HCT116 (cell line): ENCODE measurements around the gene KIF18A. TPM values are rescaled to one million over a fixed set of nuclear protein-coding genes. Genes with fewer than 3 reads are reported as not detected.

ENCODE experiments used
- ATAC-seq: fragments of 200-7000 bp; cut with Tn5 transposase; 2 replicates; pipeline ENCODE4 v1.9.1; 2020; ENCODE audit warnings: mild to moderate bottlenecking, moderate library complexity
- BruUV-seq: library from RNA; stranded (reverse); fragments of 400-500 nt; replicated peaks from 2 replicates; lab custom pipeline; 2021; lab: Mats Ljungman, UMichigan
- CTCF ChIA-PET: fragments of 300-600 bp; sonication (Branson Sonifier 250); formaldehyde crosslinking; loops from one replicate; lab custom pipeline; 2021; ENCODE audit warnings: antibody characterized with exemption; lab: Charles Lee
- POLR2A ChIA-PET: fragments of 300-600, 350-600 bp; sonication (Branson Sonifier 250); formaldehyde crosslinking; loops from one replicate; lab custom pipeline; 2021; ENCODE audit warnings: antibody characterized with exemption; lab: Charles Lee
- RAD21 ChIA-PET, 2 experiments: fragments of 300-600 bp; sonication (Branson Sonifier 250); formaldehyde crosslinking; loops; one replicate each; lab custom pipeline; 2023; ENCODE audit warnings: low total read pairs in 2 of 2; ENCODE audit not compliant: uncharacterized antibody in 2 of 2, unreplicated experiment in 2 of 2, low non-redundant PET in 1 of 2; lab: Charles Lee
- DNase-seq: peaks from one replicate; pipeline ENCODE4 v3.0.0-alpha.2; 2010; ENCODE audit warnings: low read depth, low spot score
- H2AFZ ChIP-seq: fragments of 200-600 bp; shearing (Covaris generic), sonication (generic); 2 replicates; pipeline ENCODE4 v1.6.1; 2017; ENCODE audit warnings: low read depth, mixed run types, mixed read lengths, antibody characterized with exemption, low read length; ENCODE audit not compliant: poor library complexity, severe bottlenecking
- H3K27ac ChIP-seq: 2 replicates; pipeline ENCODE4 v1.5.1; 2012; ENCODE audit warnings: low read depth, low read length
- H3K27me3 ChIP-seq: fragments of 200-600 bp; sonication (generic); 2 replicates; pipeline ENCODE4 v1.6.1; 2016; ENCODE audit warnings: mixed run types, low read length, mixed read lengths; ENCODE audit not compliant: insufficient read depth
- H3K36me3 ChIP-seq, 2 experiments: fragments of 200-500 bp in 1 of 2; fragments of 200-600 bp in 1 of 2; sonication (Bioruptor generic) in 1 of 2; sonication (generic) in 1 of 2; 2 replicates each; pipeline versions ENCODE4 v1.5.1 to v1.6.1; 2014 to 2016; ENCODE audit warnings: low read length in 2 of 2, inconsistent platforms in 1 of 2, mixed read lengths in 1 of 2, mixed run types in 1 of 2; ENCODE audit not compliant: insufficient read depth in 2 of 2, control insufficient read depth in 1 of 2
- H3K4me1 ChIP-seq, 2 experiments: fragments of 200-600 bp in 1 of 2; sonication (generic) in 1 of 2; 2 replicates each; pipeline versions ENCODE4 v1.5.1 to v1.6.1; 2012 to 2017; ENCODE audit warnings: low read length in 2 of 2, inconsistent platforms in 1 of 2, mild to moderate bottlenecking in 1 of 2, mixed read lengths in 1 of 2, mixed run types in 1 of 2, moderate library complexity in 1 of 2; ENCODE audit not compliant: insufficient read depth in 2 of 2, control insufficient read depth in 1 of 2
- H3K4me2 ChIP-seq: fragments of 200-600 bp; sonication (generic); 2 replicates; pipeline ENCODE4 v1.6.1; 2017; ENCODE audit warnings: mixed run types, low read length, mixed read lengths
- H3K4me3 ChIP-seq, 2 experiments: fragments of 200-600 bp in 1 of 2; sonication (generic) in 1 of 2; replicated peaks in 1 of 2; 2 replicates each; pipeline ENCODE4 v1.5.1; 2011 to 2016; ENCODE audit warnings: low read length in 2 of 2, control low read depth in 1 of 2, low read depth in 1 of 2, mild to moderate bottlenecking in 1 of 2, mixed read lengths in 1 of 2, mixed run types in 1 of 2
- H3K79me2 ChIP-seq: fragments of 200-600 bp; sonication (generic); 2 replicates; pipeline ENCODE4 v1.6.1; 2017; ENCODE audit warnings: mild to moderate bottlenecking, mixed run types, low read length, moderate library complexity, mixed read lengths; ENCODE audit not compliant: insufficient read depth
- H3K9ac ChIP-seq: fragments of 200-600 bp; sonication (generic); 2 replicates; pipeline ENCODE4 v1.6.1; 2016; ENCODE audit warnings: low read length, mixed read lengths
- H3K9me2 ChIP-seq: fragments of 200-600 bp; sonication (generic), shearing (Covaris generic); 2 replicates; pipeline ENCODE4 v1.6.1; 2017; ENCODE audit warnings: mixed run types, mild to moderate bottlenecking, moderate library complexity; ENCODE audit not compliant: insufficient read depth
- H3K9me3 ChIP-seq, 2 experiments: fragments of 200-500 bp in 1 of 2; fragments of 200-600 bp in 1 of 2; sonication (Bioruptor generic) in 1 of 2; sonication (generic) in 1 of 2; 2 replicates each; pipeline ENCODE4 v1.6.1; 2014 to 2017; ENCODE audit warnings: low read length in 2 of 2, mixed read lengths in 2 of 2, inconsistent platforms in 1 of 2, low read depth in 1 of 2, mild to moderate bottlenecking in 1 of 2, mixed run types in 1 of 2, moderate library complexity in 1 of 2; ENCODE audit not compliant: control insufficient read depth in 1 of 2, insufficient read depth in 1 of 2
- H4K20me1 ChIP-seq: fragments of 200-600 bp; sonication (generic), shearing (Covaris generic); 2 replicates; pipeline ENCODE4 v1.6.1; 2017; ENCODE audit warnings: mixed run types, mild to moderate bottlenecking, moderate library complexity; ENCODE audit not compliant: insufficient read depth
- CEBPB ChIP-seq: IDR thresholded peaks from 2 replicates; pipeline ENCODE4 v1.6.1; 2012; ENCODE audit warnings: low read depth
- EGR1 ChIP-seq: IDR thresholded peaks from 2 replicates; pipeline ENCODE4 v1.6.1; 2012; ENCODE audit warnings: low read depth
- ELF1 ChIP-seq: IDR thresholded peaks from 2 replicates; pipeline ENCODE4 v1.6.1; 2012; ENCODE audit warnings: low read depth, borderline replicate concordance
- EZH2phosphoT487 ChIP-seq: fragments of 200-600 bp; IDR thresholded peaks from 2 replicates; pipeline ENCODE4 v1.6.1; 2018; ENCODE audit warnings: antibody characterized with exemption, borderline replicate concordance
- JUND ChIP-seq: IDR thresholded peaks from 2 replicates; pipeline ENCODE4 v1.6.1; 2012
- POLR2A ChIP-seq: IDR thresholded peaks from 2 replicates; pipeline ENCODE4 v1.7.0; 2011; ENCODE audit warnings: borderline replicate concordance; ENCODE audit not compliant: insufficient read depth, insufficient read length; ENCODE audit errors: extremely low read depth
- POLR2AphosphoS5 ChIP-seq: IDR thresholded peaks from 2 replicates; pipeline ENCODE4 v1.6.1; 2011; ENCODE audit warnings: mild to moderate bottlenecking, low read depth, low read length, moderate library complexity
- RAD21 ChIP-seq: IDR thresholded peaks from 2 replicates; pipeline ENCODE4 v1.6.1; 2012; ENCODE audit warnings: low read depth, mild to moderate bottlenecking
- SIN3A ChIP-seq: IDR thresholded peaks from 2 replicates; pipeline ENCODE4 v1.6.1; 2012; ENCODE audit warnings: low read depth
- SP1 ChIP-seq: IDR thresholded peaks from 2 replicates; pipeline ENCODE4 v1.6.1; 2012; ENCODE audit warnings: low read depth
- TCF7L2 ChIP-seq: IDR thresholded peaks from 2 replicates; pipeline ENCODE4 v1.7.0; 2011; ENCODE audit warnings: borderline replicate concordance, inconsistent platforms; ENCODE audit not compliant: insufficient read depth, insufficient read length; ENCODE audit errors: extremely low read depth
- YY1 ChIP-seq: IDR thresholded peaks from 2 replicates; pipeline ENCODE4 v1.6.1; 2011; ENCODE audit warnings: low read length, low read depth, moderate library complexity, mild to moderate bottlenecking; ENCODE audit not compliant: insufficient replicate concordance; ENCODE audit errors: extremely low read depth
- ZFX ChIP-seq: fragments of 450-650 bp; IDR thresholded peaks from 2 replicates; pipeline ENCODE4 v1.6.1; 2017
- intact Hi-C: fragments of 100-400 bp; cut with micrococcal nuclease; formaldehyde crosslinking; loops from 2 replicates; pipeline ENCODE4 v1.10.0; 2022
- total RNA-seq: library from RNA; stranded (reverse); gene quantifications from one replicate; pipeline ENCODE4 v1.2.1, GENCODE V29; 2021; ENCODE audit not compliant: unreplicated experiment
- TF ChIP-seq, protein P1 (sequence below), 3 experiments: fragments of 200-600 bp in 1 of 3; sonication (generic) in 1 of 3; IDR thresholded peaks in 2 of 3; conservative IDR thresholded peaks in 1 of 3; 2 replicates each; pipeline ENCODE4 v1.5.1; 2012 to 2017; ENCODE audit warnings: low read depth in 2 of 3, low read length in 2 of 3, antibody characterized with exemption in 1 of 3, borderline replicate concordance in 1 of 3, control low read depth in 1 of 3, mild to moderate bottlenecking in 1 of 3, mixed read lengths in 1 of 3, mixed run types in 1 of 3, moderate library complexity in 1 of 3; ENCODE audit not compliant: insufficient read depth in 1 of 3
- TF ChIP-seq, protein P2 (sequence below): IDR thresholded peaks from 2 replicates; pipeline ENCODE4 v1.6.1; 2012
- TF ChIP-seq, protein P3 (sequence below): IDR thresholded peaks from 2 replicates; pipeline ENCODE4 v1.6.1; 2012

The KIF18A gene
- total RNA-seq, 1 experiment from 2014 or later, result 50.7 TPM

DNA sequence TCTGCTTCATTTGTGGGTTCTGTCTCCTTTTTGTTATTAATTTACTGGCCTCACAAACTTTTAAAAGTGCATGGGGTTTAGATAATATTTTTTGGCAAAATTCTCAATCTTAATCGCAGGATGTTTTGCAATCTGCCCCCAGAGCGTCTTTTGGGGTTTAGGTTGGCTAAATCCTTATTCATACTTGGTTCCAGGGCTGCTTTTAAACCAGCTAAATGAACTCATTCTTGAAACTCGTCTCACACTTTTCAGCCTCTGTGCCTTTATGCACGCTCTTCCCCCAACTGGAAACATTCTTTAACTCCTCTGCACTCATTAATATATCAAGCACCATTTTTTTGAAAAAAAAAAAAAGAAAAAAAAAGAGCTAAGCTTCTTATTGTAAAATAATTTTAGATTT, 131.7 kb downstream of the KIF18A start (continued):
- TF ChIP-seq, protein P1, sequence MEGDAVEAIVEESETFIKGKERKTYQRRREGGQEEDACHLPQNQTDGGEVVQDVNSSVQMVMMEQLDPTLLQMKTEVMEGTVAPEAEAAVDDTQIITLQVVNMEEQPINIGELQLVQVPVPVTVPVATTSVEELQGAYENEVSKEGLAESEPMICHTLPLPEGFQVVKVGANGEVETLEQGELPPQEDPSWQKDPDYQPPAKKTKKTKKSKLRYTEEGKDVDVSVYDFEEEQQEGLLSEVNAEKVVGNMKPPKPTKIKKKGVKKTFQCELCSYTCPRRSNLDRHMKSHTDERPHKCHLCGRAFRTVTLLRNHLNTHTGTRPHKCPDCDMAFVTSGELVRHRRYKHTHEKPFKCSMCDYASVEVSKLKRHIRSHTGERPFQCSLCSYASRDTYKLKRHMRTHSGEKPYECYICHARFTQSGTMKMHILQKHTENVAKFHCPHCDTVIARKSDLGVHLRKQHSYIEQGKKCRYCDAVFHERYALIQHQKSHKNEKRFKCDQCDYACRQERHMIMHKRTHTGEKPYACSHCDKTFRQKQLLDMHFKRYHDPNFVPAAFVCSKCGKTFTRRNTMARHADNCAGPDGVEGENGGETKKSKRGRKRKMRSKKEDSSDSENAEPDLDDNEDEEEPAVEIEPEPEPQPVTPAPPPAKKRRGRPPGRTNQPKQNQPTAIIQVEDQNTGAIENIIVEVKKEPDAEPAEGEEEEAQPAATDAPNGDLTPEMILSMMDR (IDR thresholded peaks at IDR 0.05 in 2 of 3, conservative IDR thresholded peaks at IDR 0.05 in 1 of 3; ENCODE audit: borderline replicate concordance in 1 of 3, insufficient read depth in 1 of 3, low read depth in 2 of 3, low read length in 2 of 3), result no peak
- TF ChIP-seq YY1, result no peak
- TF ChIP-seq ZFX, result no peak
- no peak for TF ChIP-seq EGR1
- no peak for TF ChIP-seq CEBPB
- TF ChIP-seq RAD21, result no peak
- TF ChIP-seq POLR2AphosphoS5, result no peak

DNA sequence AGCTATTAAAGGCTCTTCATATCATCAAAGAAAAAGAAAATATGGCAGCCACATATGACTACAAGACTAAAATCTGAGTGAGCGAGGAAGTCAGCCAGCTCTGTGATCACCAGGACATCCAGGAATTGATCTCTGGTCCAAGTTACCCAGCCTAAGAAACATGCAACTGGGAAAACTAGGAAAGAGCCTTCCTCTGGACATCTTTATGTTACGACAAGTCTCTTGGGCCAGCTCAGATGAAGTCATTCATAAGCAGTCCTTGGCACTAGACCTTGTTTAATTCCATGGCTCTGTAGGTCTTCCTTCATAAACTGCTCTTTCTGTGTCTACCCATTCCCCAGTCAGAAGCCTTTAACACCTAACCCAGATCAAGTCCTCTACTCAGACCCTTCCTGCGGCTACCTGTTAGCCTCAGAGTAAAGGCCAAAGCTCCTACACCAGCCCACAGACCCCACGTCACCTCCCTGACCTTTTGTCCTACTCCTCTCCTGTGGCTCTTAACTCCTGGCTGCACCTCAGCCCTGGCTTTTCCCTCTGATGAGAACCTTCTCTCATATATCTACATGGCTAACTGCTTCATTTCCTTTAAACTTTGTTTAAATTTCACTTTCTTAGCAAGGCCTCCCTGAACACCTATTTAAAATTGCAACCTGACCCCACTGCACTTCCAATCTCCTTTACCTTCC, 134.0 kb downstream of the KIF18A start:
- no TSS peak for BruUV-seq
- H3K4me1 ChIP-seq, result peaks cover 7 to 12% of the 10 kb centered on the region in 2 experiments
- CTCF ChIA-PET, result no interaction called here
- no peaks in the 10 kb centered on the region for H3K27me3 ChIP-seq
- no peak for DNase-seq
- RAD21 ChIA-PET, result no interaction called here
- H3K79me2 ChIP-seq, result no peaks in the 10 kb centered on the region
- no peaks in the 10 kb centered on the region for H3K36me3 ChIP-seq
- no peaks in the 10 kb centered on the region for H4K20me1 ChIP-seq
- H3K9me3 ChIP-seq, result no peaks in the 10 kb centered on the region
- no peak overlapping the region for H3K27ac ChIP-seq
- no peaks in the 10 kb centered on the region for H3K9me2 ChIP-seq
- H2AFZ ChIP-seq, result no peak overlapping the region
- TF ChIP-seq POLR2AphosphoS5 (no peak), SIN3A (no peak), EZH2phosphoT487 (no peak), JUND (no peak), TCF7L2 (no peak), POLR2A (no peak), YY1 (no peak), EGR1 (no peak), ELF1 (no peak), ZFX (no peak), SP1 (no peak)
- TF ChIP-seq, protein P2, sequence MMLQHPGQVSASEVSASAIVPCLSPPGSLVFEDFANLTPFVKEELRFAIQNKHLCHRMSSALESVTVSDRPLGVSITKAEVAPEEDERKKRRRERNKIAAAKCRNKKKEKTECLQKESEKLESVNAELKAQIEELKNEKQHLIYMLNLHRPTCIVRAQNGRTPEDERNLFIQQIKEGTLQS, result no peak
- TF ChIP-seq, protein P3, sequence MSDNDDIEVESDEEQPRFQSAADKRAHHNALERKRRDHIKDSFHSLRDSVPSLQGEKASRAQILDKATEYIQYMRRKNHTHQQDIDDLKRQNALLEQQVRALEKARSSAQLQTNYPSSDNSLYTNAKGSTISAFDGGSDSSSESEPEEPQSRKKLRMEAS, result no peak
- H3K4me2 ChIP-seq, result no peak overlapping the region
- H3K4me3 ChIP-seq, result no peak overlapping the region
- ATAC-seq, result no peak
- H3K9ac ChIP-seq, result no peak overlapping the region
- intact Hi-C loops, result no loop called here
- POLR2A ChIA-PET, result no interaction called here
